Skeletal muscle tissue (tissue), 4 donors: Measurements from ENCODE around the gene IL9R. TPM values are rescaled to one million over a fixed set of nuclear protein-coding genes. Genes with fewer than 3 reads are reported as not detected.

Source experiments
- H3K27ac ChIP-seq: one replicate; pipeline ENCODE4 v1.7.0; 2013; ENCODE audit warnings: mild to moderate bottlenecking, low read depth, low read length, inconsistent platforms
- H3K27me3 ChIP-seq, 3 donors: one replicate each; pipeline ENCODE4 v1.7.0; 2013; ENCODE audit warnings: low read length in 3 of 3; ENCODE audit not compliant: control insufficient read depth in 3 of 3, insufficient read depth in 3 of 3
- H3K36me3 ChIP-seq, 3 donors: one replicate each; pipeline ENCODE4 v1.7.0; 2013; ENCODE audit warnings: low read length in 3 of 3; ENCODE audit not compliant: control insufficient read depth in 3 of 3, insufficient read depth in 3 of 3
- H3K4me1 ChIP-seq, 3 donors: one replicate each; pipeline ENCODE4 v1.7.0; 2013; ENCODE audit warnings: low read length in 3 of 3, mild to moderate bottlenecking in 3 of 3; ENCODE audit not compliant: control insufficient read depth in 3 of 3, insufficient read depth in 3 of 3
- H3K4me3 ChIP-seq, 3 donors: one replicate each; pipeline ENCODE4 v1.7.0; 2013; ENCODE audit warnings: low read length in 3 of 3
- H3K9ac ChIP-seq, 3 donors: one replicate each; pipeline ENCODE4 v1.7.0; 2013; ENCODE audit warnings: low read length in 3 of 3, mild to moderate bottlenecking in 3 of 3, moderate library complexity in 2 of 3, low read depth in 1 of 3
- H3K9me3 ChIP-seq, 3 donors: one replicate each; pipeline ENCODE4 v1.7.0; 2013; ENCODE audit warnings: low read length in 3 of 3; ENCODE audit not compliant: control insufficient read depth in 3 of 3
- total RNA-seq: library from RNA; depleted of rRNA; stranded (reverse); fragments of >200 nt; gene quantifications from one replicate; pipeline ENCODE4 v1.2.3, GENCODE V29; 2014
- donor health status: Osteomylitis.

Gene IL9R, protein sequence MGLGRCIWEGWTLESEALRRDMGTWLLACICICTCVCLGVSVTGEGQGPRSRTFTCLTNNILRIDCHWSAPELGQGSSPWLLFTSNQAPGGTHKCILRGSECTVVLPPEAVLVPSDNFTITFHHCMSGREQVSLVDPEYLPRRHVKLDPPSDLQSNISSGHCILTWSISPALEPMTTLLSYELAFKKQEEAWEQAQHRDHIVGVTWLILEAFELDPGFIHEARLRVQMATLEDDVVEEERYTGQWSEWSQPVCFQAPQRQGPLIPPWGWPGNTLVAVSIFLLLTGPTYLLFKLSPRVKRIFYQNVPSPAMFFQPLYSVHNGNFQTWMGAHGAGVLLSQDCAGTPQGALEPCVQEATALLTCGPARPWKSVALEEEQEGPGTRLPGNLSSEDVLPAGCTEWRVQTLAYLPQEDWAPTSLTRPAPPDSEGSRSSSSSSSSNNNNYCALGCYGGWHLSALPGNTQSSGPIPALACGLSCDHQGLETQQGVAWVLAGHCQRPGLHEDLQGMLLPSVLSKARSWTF
- not detected for total RNA-seq

DNA sequence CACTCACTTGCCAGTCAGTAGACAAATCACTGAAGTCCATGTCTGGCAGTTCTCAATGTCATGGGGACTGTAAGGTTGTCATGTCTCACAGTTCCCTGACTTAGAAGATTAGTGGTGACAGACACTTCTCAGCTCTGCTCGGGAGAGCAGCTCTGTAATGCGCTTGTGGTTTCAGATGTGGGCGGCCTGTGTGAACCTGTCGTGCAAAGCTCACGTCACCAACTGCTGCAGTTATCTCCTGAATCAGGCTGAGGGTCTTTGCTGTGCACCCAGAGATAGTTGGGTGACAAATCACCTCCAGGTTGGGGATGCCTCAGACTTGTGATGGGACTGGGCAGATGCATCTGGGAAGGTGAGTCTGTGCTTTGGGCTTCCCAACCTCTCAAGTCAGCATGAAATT is at the start of gene IL9R:
TSS of gene IL9R (plus strand) at position 261 of the 400 bp plus-strand sequence. CDS start at position 325, 64 bp downstream.
- H3K27ac ChIP-seq = no peak within 1 kb of the TSS
- no peak within 1 kb of the TSS for H3K9ac ChIP-seq
- no peak within 1 kb of the TSS for H3K4me3 ChIP-seq
- no peaks in the 10 kb centered on the region for H3K36me3 ChIP-seq
- no peaks in the 10 kb centered on the region for H3K9me3 ChIP-seq
- no peaks in the 10 kb centered on the region for H3K27me3 ChIP-seq
- H3K4me1 ChIP-seq = peaks cover 0 to 2% (median 0%) of the 10 kb centered on the region in 3 donors

DNA sequence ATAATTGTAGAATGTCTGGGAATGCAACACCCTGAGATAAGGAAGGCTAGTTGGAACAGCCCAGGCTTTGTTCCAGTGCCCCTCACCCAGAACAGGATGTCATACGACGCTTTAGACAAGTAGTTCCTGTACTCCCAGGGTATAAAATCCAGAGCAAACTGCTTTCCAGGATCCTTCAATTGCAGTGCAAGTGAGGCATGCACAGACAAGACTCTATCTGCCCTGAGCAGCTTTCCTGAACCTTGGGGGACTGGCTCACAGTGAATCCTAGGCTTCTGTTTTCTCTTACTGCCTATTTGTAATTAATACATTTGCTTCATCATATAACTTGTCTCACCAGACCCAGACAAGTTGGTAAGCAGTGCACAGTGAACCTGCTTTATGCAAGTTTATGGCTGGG is 48.4 kb upstream of the IL9R start:
- Histone ChIP-seq H3K27me3 (no peaks in the 10 kb centered on the region), H3K9ac (no peak overlapping the region), H3K4me3 (no peak overlapping the region), H3K4me1 (no peaks in the 10 kb centered on the region), H3K27ac (no peak overlapping the region), H3K36me3 (no peaks in the 10 kb centered on the region), H3K9me3 (no peaks in the 10 kb centered on the region)

DNA sequence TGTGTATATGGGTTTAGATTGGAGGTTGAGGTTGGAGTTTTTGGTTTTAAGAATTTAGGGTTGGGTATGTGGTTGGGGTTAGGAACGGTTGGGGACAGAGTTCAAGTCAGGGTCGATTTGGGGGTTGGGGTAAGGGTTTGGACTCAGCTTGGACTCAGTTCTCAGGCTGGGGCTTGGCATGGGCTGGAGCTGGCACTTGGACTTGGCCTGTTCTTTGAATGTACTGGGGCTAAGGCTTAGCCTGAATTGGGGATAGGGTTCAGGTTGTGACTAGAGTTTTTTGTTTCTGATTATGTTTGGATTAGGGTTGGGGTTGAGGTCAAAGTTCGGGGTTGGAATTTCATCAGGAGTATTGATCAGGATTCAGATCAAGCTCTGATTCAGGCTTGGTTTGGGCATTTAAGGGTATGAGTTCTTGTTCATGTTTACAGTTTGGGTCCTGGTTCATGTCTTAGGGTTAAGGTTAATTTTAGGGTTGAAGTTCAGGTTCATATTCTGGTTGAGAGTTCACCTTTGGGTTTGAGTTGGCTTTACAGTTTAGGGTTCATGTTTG is 46.2 kb upstream of the IL9R start:
- H3K27me3 ChIP-seq = no peaks in the 10 kb centered on the region
- H3K9me3 ChIP-seq = no peaks in the 10 kb centered on the region
- H3K4me1 ChIP-seq = no peaks in the 10 kb centered on the region
- H3K27ac ChIP-seq = no peak overlapping the region
- H3K9ac ChIP-seq = no peak overlapping the region
- H3K36me3 ChIP-seq = no peaks in the 10 kb centered on the region
- no peak overlapping the region for H3K4me3 ChIP-seq

DNA sequence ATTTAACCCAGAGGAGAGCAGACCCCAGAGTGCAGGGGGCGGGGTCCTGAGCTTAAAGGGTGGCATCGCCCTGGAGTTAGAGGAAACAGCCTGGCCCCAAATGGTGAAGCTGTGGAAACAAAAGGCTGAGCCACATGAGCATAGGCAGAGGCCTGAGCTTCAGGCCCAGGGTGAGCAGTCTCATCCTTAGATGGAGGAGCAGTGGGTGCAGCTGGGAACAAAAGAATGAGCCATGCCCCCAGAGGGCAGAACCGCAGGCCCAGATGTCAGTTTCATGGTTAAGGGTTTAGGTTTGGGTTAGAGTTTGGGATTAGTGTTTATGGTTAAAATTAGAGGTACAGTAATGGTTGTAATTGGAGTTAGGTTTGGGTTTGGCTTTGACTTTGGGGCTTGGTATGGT is 44.4 kb upstream of the IL9R start:
- Histone ChIP-seq H3K9me3 (no peaks in the 10 kb centered on the region), H3K9ac (no peak overlapping the region), H3K36me3 (no peaks in the 10 kb centered on the region), H3K27me3 (no peaks in the 10 kb centered on the region), H3K27ac (no peak overlapping the region), H3K4me1 (no peaks in the 10 kb centered on the region), H3K4me3 (no peak overlapping the region)

DNA sequence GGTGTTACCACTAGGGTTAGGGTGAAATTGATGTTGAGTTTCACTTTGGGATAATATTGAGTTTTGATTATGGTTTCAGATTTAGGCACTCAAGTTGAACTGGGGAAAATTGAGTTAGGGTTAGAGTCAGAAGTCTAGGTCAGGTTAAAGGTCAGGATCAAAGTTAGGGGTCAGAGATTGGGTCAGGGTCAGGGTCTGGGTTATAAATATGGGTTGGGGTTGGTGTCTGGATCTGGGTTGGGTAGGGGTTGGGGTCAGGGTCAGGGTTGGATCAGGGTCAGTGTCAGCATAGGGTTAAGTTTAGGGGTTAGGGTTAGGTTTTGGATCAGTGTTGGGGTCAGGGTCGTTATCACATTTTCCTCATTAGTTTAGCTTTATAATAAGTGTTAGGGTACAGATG is 42.7 kb upstream of the IL9R start:
- H3K9ac ChIP-seq = no peak overlapping the region
- no peaks in the 10 kb centered on the region for H3K4me1 ChIP-seq
- H3K4me3 ChIP-seq = no peak overlapping the region
- H3K27me3 ChIP-seq = no peaks in the 10 kb centered on the region
- H3K9me3 ChIP-seq = no peaks in the 10 kb centered on the region
- H3K27ac ChIP-seq = no peak overlapping the region
- H3K36me3 ChIP-seq = no peaks in the 10 kb centered on the region

DNA sequence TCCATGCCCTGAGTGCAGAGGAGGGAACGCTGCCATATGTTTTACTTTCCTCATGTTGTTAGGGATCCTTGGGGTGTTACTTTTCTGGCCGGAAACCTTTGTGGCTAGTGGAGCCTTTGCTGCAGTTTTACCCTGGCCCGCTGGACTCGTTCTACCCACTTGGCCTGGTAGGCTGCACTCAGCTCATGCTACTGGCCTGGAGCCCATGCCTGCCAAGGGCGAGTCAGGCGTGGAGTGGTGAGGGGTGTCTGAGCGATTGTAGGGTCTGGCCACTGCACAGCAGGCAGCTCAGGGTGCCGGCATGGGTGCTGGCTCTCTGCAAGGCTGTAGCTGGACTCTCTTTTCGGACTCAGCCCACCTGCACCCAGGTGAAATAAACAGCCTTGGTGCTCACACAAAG is 41.4 kb upstream of the IL9R start:
- Histone ChIP-seq H3K27me3 (no peaks in the 10 kb centered on the region), H3K9ac (no peak overlapping the region), H3K9me3 (no peaks in the 10 kb centered on the region), H3K36me3 (no peaks in the 10 kb centered on the region), H3K4me1 (no peaks in the 10 kb centered on the region), H3K27ac (no peak overlapping the region), H3K4me3 (no peak overlapping the region)

DNA sequence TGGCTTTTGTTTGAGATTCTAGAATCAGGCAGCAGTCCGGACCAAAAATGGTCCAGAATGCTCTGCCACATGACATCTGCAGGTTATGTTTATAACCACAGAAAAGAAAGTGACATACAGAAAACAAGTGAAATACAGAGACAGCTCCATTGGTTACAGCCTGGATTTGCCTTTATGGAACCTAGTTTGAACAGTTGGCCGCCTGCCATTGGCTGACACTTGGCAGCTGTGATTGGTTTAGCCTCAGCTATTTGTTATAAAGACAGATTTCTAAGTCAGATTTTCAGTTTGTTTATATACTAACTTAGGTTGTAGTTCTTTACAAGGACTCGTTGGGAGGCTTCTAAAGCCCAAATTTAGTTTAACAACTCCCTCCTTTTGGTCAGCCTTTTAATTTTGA is 40.8 kb upstream of the IL9R start:
- H3K27me3 ChIP-seq = no peaks in the 10 kb centered on the region
- H3K4me1 ChIP-seq = no peaks in the 10 kb centered on the region
- H3K36me3 ChIP-seq = no peaks in the 10 kb centered on the region
- H3K27ac ChIP-seq = no peak overlapping the region
- no peaks in the 10 kb centered on the region for H3K9me3 ChIP-seq
- H3K4me3 ChIP-seq = no peak overlapping the region
- no peak overlapping the region for H3K9ac ChIP-seq

DNA sequence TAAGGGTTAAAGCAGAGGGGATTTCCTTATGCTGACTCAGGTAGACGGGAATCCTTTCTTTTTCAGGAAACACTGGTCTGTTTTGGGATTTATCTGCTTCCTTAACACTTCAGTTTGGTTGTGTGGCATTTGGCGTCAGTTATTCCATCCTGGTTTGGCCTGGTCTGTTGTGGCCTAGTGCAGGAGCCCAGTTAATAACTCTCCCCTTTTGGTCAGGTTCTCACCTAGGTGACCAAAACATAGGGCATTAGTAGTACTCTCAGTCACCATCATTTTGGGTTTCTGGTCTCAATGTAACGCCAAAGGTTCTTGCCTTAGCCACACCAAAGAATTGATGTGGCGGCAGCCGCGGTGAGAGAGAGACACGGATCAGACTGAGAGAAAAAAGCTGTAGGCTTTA is 39.7 kb upstream of the IL9R start:
- Histone ChIP-seq H3K4me1 (no peaks in the 10 kb centered on the region), H3K4me3 (no peak overlapping the region)

DNA sequence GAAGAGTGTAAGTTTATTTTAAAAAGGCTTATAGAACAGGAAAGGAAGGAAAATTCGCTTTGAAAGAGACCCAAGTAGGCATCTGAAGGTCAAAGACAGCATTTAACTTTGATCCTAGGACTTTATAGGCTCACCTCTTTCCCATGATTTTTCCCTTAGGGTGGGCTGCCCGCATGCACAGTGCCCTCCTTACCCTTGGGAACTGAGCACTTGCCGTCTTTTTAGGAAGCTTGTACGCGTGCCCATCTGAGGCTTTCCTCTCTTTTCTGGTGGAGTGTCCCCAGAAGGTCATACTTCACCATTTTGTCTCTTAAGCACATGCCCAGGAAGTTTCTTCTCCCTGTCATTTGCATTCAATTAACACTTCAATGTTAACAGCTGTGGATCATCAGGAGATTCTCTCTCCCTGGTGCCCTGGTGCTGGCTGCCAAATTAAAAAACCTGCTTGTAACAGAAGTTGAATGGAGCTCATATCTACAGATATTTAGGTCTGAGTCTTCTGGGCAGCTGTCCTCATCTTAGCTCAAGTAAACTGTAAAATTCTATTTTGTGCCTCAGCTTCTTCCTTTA is 38.4 kb upstream of the IL9R start:
- Histone ChIP-seq H3K9me3 (peaks cover 0 to 2% (median 0%) of the 10 kb centered on the region in 3 donors), H3K4me1 (no peaks in the 10 kb centered on the region), H3K4me3 (no peak overlapping the region), H3K27me3 (no peaks in the 10 kb centered on the region), H3K9ac (no peak overlapping the region), H3K27ac (no peak overlapping the region), H3K36me3 (no peaks in the 10 kb centered on the region)

More for the DNA sequence above, 39.7 kb upstream of the IL9R start:
- Histone ChIP-seq H3K27me3 (no peaks in the 10 kb centered on the region), H3K9me3 (no peaks in the 10 kb centered on the region), H3K27ac (no peak overlapping the region), H3K9ac (no peak overlapping the region), H3K36me3 (no peaks in the 10 kb centered on the region)

DNA sequence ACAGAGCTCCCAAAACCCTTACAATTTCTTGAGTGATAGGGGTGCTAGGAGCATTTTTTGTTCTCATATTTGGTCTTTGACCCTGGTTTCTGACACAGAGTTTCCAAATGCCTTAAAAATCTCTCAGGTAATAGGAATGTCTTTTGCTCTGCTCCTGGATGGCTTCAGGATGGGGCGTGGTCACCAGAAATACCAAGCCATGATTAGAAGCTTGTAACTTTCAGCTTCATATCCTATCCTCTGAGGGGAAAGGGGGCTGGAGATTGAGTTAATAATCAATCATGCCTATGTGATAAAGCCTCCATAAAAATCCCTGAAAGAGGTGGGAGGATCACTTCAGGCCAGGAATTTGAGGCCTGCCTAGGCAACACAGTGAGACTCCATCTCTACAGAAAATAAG is 34.6 kb upstream of the IL9R start:
- Histone ChIP-seq H3K9ac (no peak overlapping the region), H3K27me3 (no peaks in the 10 kb centered on the region), H3K9me3 (peaks cover 0 to 2% (median 0%) of the 10 kb centered on the region in 3 donors), H3K4me1 (no peaks in the 10 kb centered on the region), H3K4me3 (no peak overlapping the region), H3K36me3 (no peaks in the 10 kb centered on the region), H3K27ac (no peak overlapping the region)
